ENCODE data around the gene AHRR.

Gene AHRR

GRCh38 chr5:388266-389196, 67.0 kb downstream of the AHRR start:
- CTCF ChIA-PET = no interaction called here
- DNase-seq (ENCODE audit: extremely low spot score) = no peak

GRCh38 chr5:389197-389821, 67.8 kb downstream of the AHRR start:
- POLR2A ChIA-PET = interaction anchor here (1.0 kb wide), 1 partner anchor 25 kb away, joined by 3 read pairs; no protein-coding TSS in a partner anchor
- CTCF ChIA-PET = no interaction called here
- TF ChIP-seq FOXM1 (IDR thresholded peaks at IDR 0.05; ENCODE audit: borderline replicate concordance) (no peak), L3MBTL2 (conservative IDR thresholded peaks at IDR 0.05) (no peak), ZNF384 (IDR thresholded peaks at IDR 0.05) (no peak), HDGF (IDR thresholded peaks at IDR 0.05; ENCODE audit: borderline replicate concordance) (no peak), FOXA1 (IDR thresholded peaks at IDR 0.05) (no peak), ARNT (IDR thresholded peaks at IDR 0.05) (no peak), LEF1 (IDR thresholded peaks at IDR 0.05; ENCODE audit: borderline replicate concordance) (no peak), CTBP1 (IDR thresholded peaks at IDR 0.05; ENCODE audit: borderline replicate concordance) (no peak), SUZ12 (IDR thresholded peaks at IDR 0.05) (no peak), ELF4 (IDR thresholded peaks at IDR 0.05) (no peak), NFRKB (IDR thresholded peaks at IDR 0.05) (no peak), BHLHE40 (IDR thresholded peaks at IDR 0.05; ENCODE audit: borderline replicate concordance) (no peak), TARDBP (IDR thresholded peaks at IDR 0.05) (no peak), FOXK2 (IDR thresholded peaks at IDR 0.05) (no peak), PKNOX1 (IDR thresholded peaks at IDR 0.05) (no peak), SP1 (IDR thresholded peaks at IDR 0.05) (no peak)
- no peak for DNase-seq (ENCODE audit: extremely low spot score)

More at GRCh38 chr5:388266-389196, 67.0 kb downstream of the AHRR start:
- POLR2A ChIA-PET = no interaction called here
- no peak for TF ChIP-seq TARDBP (IDR thresholded peaks at IDR 0.05)
- no peak for TF ChIP-seq FOXK2 (IDR thresholded peaks at IDR 0.05)
- TF ChIP-seq HDGF (IDR thresholded peaks at IDR 0.05; ENCODE audit: borderline replicate concordance) = no peak
- no peak for TF ChIP-seq LEF1 (IDR thresholded peaks at IDR 0.05; ENCODE audit: borderline replicate concordance)
- TF ChIP-seq FOXM1 (IDR thresholded peaks at IDR 0.05; ENCODE audit: borderline replicate concordance) = no peak
- TF ChIP-seq ELF4 (IDR thresholded peaks at IDR 0.05) = no peak
- no peak for TF ChIP-seq BHLHE40 (IDR thresholded peaks at IDR 0.05; ENCODE audit: borderline replicate concordance)
- no peak for TF ChIP-seq L3MBTL2 (conservative IDR thresholded peaks at IDR 0.05)
- TF ChIP-seq ARNT (IDR thresholded peaks at IDR 0.05) = no peak
- TF ChIP-seq FOXA1 (IDR thresholded peaks at IDR 0.05) = no peak
- TF ChIP-seq ZNF384 (IDR thresholded peaks at IDR 0.05) = no peak

GRCh38 chr5:389891-390622, 68.5 kb downstream of the AHRR start:
- ChIA-PET POLR2A (interaction anchor here (1.0 kb wide), 1 partner anchor 24 kb away, joined by 3 read pairs; no protein-coding TSS in a partner anchor), CTCF (no interaction called here)
- no peak for DNase-seq (ENCODE audit: extremely low spot score)
- TF ChIP-seq ZNF384 (IDR thresholded peaks at IDR 0.05) (no peak), SUZ12 (IDR thresholded peaks at IDR 0.05) (no peak), CTBP1 (IDR thresholded peaks at IDR 0.05; ENCODE audit: borderline replicate concordance) (no peak), PKNOX1 (IDR thresholded peaks at IDR 0.05) (no peak), FOXK2 (IDR thresholded peaks at IDR 0.05) (no peak), BHLHE40 (IDR thresholded peaks at IDR 0.05; ENCODE audit: borderline replicate concordance) (no peak), TARDBP (IDR thresholded peaks at IDR 0.05) (no peak), SP1 (IDR thresholded peaks at IDR 0.05) (no peak), ELF4 (IDR thresholded peaks at IDR 0.05) (no peak), FOXA1 (IDR thresholded peaks at IDR 0.05) (no peak), NFRKB (IDR thresholded peaks at IDR 0.05) (no peak), LEF1 (IDR thresholded peaks at IDR 0.05; ENCODE audit: borderline replicate concordance) (no peak), HDGF (IDR thresholded peaks at IDR 0.05; ENCODE audit: borderline replicate concordance) (no peak), ARNT (IDR thresholded peaks at IDR 0.05) (no peak), L3MBTL2 (conservative IDR thresholded peaks at IDR 0.05) (no peak), FOXM1 (IDR thresholded peaks at IDR 0.05; ENCODE audit: borderline replicate concordance) (no peak)

- ChIA-PET POLR2A (interaction anchor here (1.0 kb wide), 1 partner anchor 23 kb away, joined by 3 read pairs; no protein-coding TSS in a partner anchor), CTCF (no interaction called here)
- no peak for DNase-seq (ENCODE audit: extremely low spot score)
- TF ChIP-seq TARDBP (IDR thresholded peaks at IDR 0.05) = no peak
- TF ChIP-seq LEF1 (IDR thresholded peaks at IDR 0.05; ENCODE audit: borderline replicate concordance) = no peak
- TF ChIP-seq HDGF (IDR thresholded peaks at IDR 0.05; ENCODE audit: borderline replicate concordance) = no peak
- TF ChIP-seq ELF4 (IDR thresholded peaks at IDR 0.05) = no peak
- TF ChIP-seq FOXK2 (IDR thresholded peaks at IDR 0.05) = no peak
- no peak for TF ChIP-seq ARNT (IDR thresholded peaks at IDR 0.05)
- TF ChIP-seq ZNF384 (IDR thresholded peaks at IDR 0.05) = no peak
- TF ChIP-seq FOXM1 (IDR thresholded peaks at IDR 0.05; ENCODE audit: borderline replicate concordance) = no peak
- no peak for TF ChIP-seq BHLHE40 (IDR thresholded peaks at IDR 0.05; ENCODE audit: borderline replicate concordance)
Observed at GRCh38 chr5:390623-391491, 69.3 kb downstream of the AHRR start.
